Pancreas (tissue), 10 donors: ENCODE data around the gene NMNAT3. TPM values are rescaled to one million over a fixed set of nuclear protein-coding genes. Genes with fewer than 3 reads are reported as not detected.

Source experiments
- ATAC-seq, 4 donors: fragments of 200-7000 bp; cut with Tn5 transposase; one replicate each; pipeline versions ENCODE4 v1.8.0 to v1.9.1; 2020; ENCODE audit warnings: mild to moderate bottlenecking in 4 of 4, moderate library complexity in 4 of 4
- DNase-seq, 6 donors: peaks; one replicate each; pipeline ENCODE4 v3.0.0-alpha.2; 2020
- FAIRE-seq: peaks from 2 replicates; lab custom pipeline; 2012; peaks lifted over from hg19 to GRCh38; lab: Jason Lieb, UNC
- H3K27ac ChIP-seq, 4 donors: fragments of 200-600 bp; sonication (generic); 1 replicate in 3 of 4; 2 replicates in 1 of 4; pipeline versions ENCODE4 v1.5.0 to v1.8.0; 2020
- H3K27me3 ChIP-seq, 4 donors: fragments of 200-600 bp; one replicate each; pipeline ENCODE4 v1.8.0; 2021
- H3K36me3 ChIP-seq, 3 donors: fragments of 200-600 bp; sonication (generic) in 1 of 3; one replicate each; pipeline versions ENCODE4 v1.5.0 to v1.8.0; 2020 to 2021
- H3K4me1 ChIP-seq, 3 donors: fragments of 200-600 bp; one replicate each; pipeline ENCODE4 v1.8.0; 2021
- H3K4me3 ChIP-seq, 4 donors: fragments of 200-600 bp; sonication (generic) in 2 of 4; one replicate each; pipeline versions ENCODE4 v1.5.0 to v1.8.0; 2020 to 2021
- H3K9me3 ChIP-seq, 4 donors: fragments of 200-600 bp; one replicate each; pipeline ENCODE4 v1.8.0; 2021
- CTCF ChIP-seq, 4 donors: fragments of 200-600 bp; sonication (generic) in 3 of 4; IDR thresholded peaks; one replicate each; pipeline versions ENCODE4 v1.5.0 to v1.8.0; 2021; ENCODE audit warnings: antibody characterized with exemption in 4 of 4
- WGBS, 2 donors: extraction: QIAGEN DNeasy Blood & Tissue Kit; methylation state at CpG; one replicate each; pipeline ENCODE4 v1.1.7; 2013; 5-methylcytosine and 5-hydroxymethylcytosine counted together
- intact Hi-C, 3 donors: fragments of 100-400 bp; cut with DNase I; formaldehyde crosslinking; loops; one replicate each; pipeline versions ENCODE4 v1.11.1 to v1.14.2; 2022
- polyA plus RNA-seq, 2 donors: library from polyadenylated mRNA; stranded (reverse); fragments of 200-250 nt; gene quantifications; one replicate each; pipeline ENCODE4 v1.2.3, GENCODE V29; 2013
- total RNA-seq, 6 donors: library from RNA; stranded (reverse); fragmentation: NEBNext Ultra II Directional in 4 of 6; extraction: Animal tissue kit (Norgen Biotek cat#: 25700) in 4 of 6; gene quantifications; one replicate each; pipeline versions ENCODE4 v1.2.1 to v1.2.4, GENCODE V29; 2021 to 2023
- donor health status: healthy with polysubstance abuse.
- donor health status: DM: no; HTN: no; CAD: no; lungs with moderate emphysema.
- donor health status: DM: no; HTN: no; CAD: no.
- donor health status: control.
- donor health status: control.
- donor health status: Bipolar disorder and iron deficiency.
- donor health status: DM: yes; HTN: yes; CAD: no.
- donor health status: DM: no; HTN: no; CAD: no.
- donor health status: DM: no; HTN: no; CAD: no.
- donor health status: DM: yes; HTN: yes; CAD: no.

The NMNAT3 gene
- 1 to 10 TPM; 4.5 to 8.7 (median 7.0) TPM for total RNA-seq
- polyA plus RNA-seq: 10 to 100 TPM in 1 of 2 donors, 1 to 10 TPM in 1; 5.7 to 10.6 TPM

DNA sequence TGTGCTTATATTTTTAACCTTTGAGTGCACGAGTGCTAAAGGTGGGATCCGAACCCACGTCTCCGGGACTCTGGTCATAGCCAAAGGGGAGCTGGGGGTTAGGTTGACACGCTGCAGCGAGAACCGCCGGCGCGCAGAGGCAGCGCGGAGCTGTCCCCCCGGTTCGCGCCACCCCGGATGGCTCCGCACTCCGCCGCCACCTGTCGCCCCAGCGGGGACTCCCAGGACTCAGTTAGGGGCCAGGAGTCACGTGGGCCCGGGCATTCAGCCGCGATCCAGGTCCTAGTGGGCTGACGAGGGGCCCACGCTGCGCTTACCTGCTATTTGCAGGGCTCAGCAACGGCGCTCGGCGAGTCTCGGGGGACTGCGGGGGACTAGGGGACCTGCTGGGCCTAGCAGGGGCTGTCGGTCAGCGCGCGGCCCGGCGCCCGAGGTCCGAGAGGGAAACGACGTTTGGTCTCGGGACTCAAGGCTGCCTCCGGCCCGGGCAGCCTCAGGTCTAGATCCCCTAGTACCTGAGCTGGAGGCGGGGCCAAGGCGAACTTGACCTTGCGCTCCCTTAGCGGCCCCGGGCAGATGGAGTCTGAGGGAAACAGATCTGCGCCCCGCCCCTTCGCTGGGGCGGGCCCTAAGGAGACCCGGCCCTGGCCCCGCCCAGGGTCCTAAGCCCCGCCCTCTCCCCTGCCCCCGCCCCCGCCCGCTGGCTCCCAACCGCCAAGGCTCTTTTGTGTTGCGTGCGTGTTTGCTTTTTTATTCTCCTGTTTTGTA is at the start of gene NMNAT3:
NMNAT3 (minus strand) TSS at position 585 of the 768 bp plus-strand sequence. CDS start 50,248 bp downstream, outside the sequence.
- TF ChIP-seq CTCF (IDR thresholded peaks at IDR 0.05): no peak
- Histone ChIP-seq H3K4me3 (peak within 1 kb of the TSS; percentile 51 to 81 (median 68)), H3K27ac (peak within 1 kb of the TSS; percentile 75 to 93 (median 82)), H3K27me3 (no peaks in the 10 kb centered on the region), H3K36me3 (no peaks in the 10 kb centered on the region), H3K9me3 (no peaks in the 10 kb centered on the region), H3K4me1 (no peaks in the 10 kb centered on the region)
- peak; percentile 98 to 100 (median 99) for ATAC-seq
- 1% methylated on average over 64 to 65 of the region's 65 CpGs for whole genome bisulfite sequencing, 2 donors
- no peak for FAIRE-seq
- intact Hi-C loops: no loop called here
- peak; percentile 80 to 97 (median 94) for DNase-seq

DNA sequence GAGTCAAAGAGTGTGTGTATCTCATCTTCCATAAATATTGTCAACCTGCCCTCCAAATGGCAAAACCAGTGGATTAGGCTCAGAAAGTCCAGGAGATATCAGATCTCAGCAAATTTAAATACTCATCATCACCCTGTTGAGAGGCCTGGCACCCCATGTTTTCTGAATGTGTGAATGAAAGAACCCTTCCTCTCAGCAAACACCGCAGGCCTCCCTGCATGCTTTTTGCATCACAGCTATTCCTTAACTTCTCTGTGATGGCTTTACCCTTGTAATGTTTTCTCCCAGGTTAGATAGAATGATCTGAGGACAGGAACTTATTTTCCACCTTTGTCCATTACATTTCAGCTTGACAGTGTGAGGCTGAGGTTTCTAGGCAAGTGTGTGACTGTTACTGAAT is 43.6 kb upstream of the NMNAT3 start:
- TF ChIP-seq CTCF (IDR thresholded peaks at IDR 0.05): no peak
- DNase-seq (no peak), FAIRE-seq (no peak), ATAC-seq (no peak)
- WGBS, 2 donors: 88 to 100% methylated on average over 1 of the region's 1 CpG
- Histone ChIP-seq H3K4me1 (no peaks in the 10 kb centered on the region), H3K9me3 (no peaks in the 10 kb centered on the region), H3K4me3 (no peak overlapping the region), H3K27me3 (no peaks in the 10 kb centered on the region), H3K36me3 (no peaks in the 10 kb centered on the region), H3K27ac (no peak overlapping the region)
- intact Hi-C loops: no loop called here

DNA sequence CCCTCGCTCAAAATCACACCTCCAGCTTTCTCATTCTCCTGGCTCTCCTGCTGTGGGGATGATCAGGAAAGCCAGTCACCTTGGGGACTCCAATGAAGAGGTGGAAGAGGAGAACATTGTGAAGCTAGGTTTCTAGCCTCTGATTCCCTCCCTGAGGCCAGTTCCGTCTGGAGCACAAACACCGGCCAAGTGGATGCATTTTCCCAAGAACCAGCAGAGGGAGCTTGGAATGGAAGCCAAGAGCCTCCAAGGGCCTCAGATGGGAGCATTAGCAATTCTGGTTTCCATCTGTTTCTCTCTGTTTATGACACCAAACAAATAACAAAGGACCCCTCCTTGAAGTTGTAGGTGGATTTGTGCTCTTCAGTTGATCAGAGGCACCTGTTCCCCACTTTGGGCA is 40.6 kb upstream of the NMNAT3 start:
- intact Hi-C loops: no loop called here
- no peaks in the 10 kb centered on the region for H3K27me3 ChIP-seq
- FAIRE-seq (no peak), ATAC-seq (peak; percentile 68 to 95 (median 85)), DNase-seq (peak in 5 of 6 donors; percentile 26 to 74 (median 45))
- H3K9me3 ChIP-seq: no peaks in the 10 kb centered on the region
- no peaks in the 10 kb centered on the region for H3K4me1 ChIP-seq
- peak; percentile 33 to 55 (median 46) for TF ChIP-seq CTCF (IDR thresholded peaks at IDR 0.05)
- no peaks in the 10 kb centered on the region for H3K36me3 ChIP-seq
- no peak overlapping the region for H3K27ac ChIP-seq
- WGBS, 2 donors: 48 to 51% methylated on average over 3 of the region's 3 CpGs
- H3K4me3 ChIP-seq: no peak overlapping the region

DNA sequence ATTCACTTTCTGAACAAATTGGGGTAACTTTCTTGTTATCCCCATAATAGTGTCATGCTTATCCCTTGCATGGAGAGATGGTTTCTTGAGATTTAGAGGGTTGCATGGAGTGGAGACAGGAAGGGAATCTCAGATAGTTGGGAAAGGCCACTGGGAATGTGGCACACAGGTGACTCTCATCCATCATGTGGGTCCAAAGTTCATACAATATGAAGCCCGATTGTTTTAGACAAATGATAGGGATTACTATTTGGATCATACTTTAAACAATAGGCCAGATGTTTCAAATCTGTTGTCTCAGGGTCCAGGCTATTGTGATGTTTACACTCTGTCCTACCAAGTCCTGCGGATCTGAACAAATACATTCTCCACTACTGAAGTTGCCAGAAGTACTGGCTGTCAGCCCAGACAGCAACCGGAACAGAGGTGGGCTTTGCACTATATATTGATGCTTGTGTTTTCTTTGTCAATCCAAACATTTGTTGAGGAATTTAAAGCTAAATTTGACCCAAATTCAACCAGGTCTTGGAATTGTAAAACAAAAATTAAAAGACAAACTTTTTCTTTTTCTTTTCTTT is 39.2 kb upstream of the NMNAT3 start:
- no peaks in the 10 kb centered on the region for H3K9me3 ChIP-seq
- no peaks in the 10 kb centered on the region for H3K27me3 ChIP-seq
- H3K27ac ChIP-seq: no peak overlapping the region
- DNase-seq (no peak), FAIRE-seq (no peak), ATAC-seq (no peak)
- intact Hi-C loops: no loop called here
- TF ChIP-seq CTCF (IDR thresholded peaks at IDR 0.05): no peak
- WGBS, 2 donors: 35 to 37% methylated on average over 3 of the region's 3 CpGs
- no peak overlapping the region for H3K4me3 ChIP-seq
- H3K36me3 ChIP-seq: no peaks in the 10 kb centered on the region
- H3K4me1 ChIP-seq: no peaks in the 10 kb centered on the region
